ENCODE results near the gene TMEM198.

- no peak for TF ChIP-seq CTCF (IDR thresholded peaks at IDR 0.05)
- TF ChIP-seq POLR2A (IDR thresholded peaks at IDR 0.05) = no peak
Measured at GRCh38 chr2:219578811-219579613, 35.2 kb downstream of the TMEM198 start.
